ENCODE data around the gene NBR1. TPM values are rescaled to one million over a fixed set of nuclear protein-coding genes. Genes with fewer than 3 reads are reported as not detected.
"Not testable (repeated sequence)": the region's sequence is repeated elsewhere in the genome, so short reads cannot be mapped to it uniquely, and the experiment has no call there.

The NBR1 gene
- 36.8 and 40.3 TPM in 2 replicates for total RNA-seq (2014; rRNA removed; shearing (Covaris generic))

- H3K27me3 ChIP-seq, result no peaks in the 10 kb centered on the region
- peak within 1 kb of the TSS; percentile 66 for H3K4me3 ChIP-seq
- H3K4me1 ChIP-seq, result peaks cover 6% of the 10 kb centered on the region
- no peaks in the 10 kb centered on the region for H3K36me3 ChIP-seq
- H3K27ac ChIP-seq, result peak within 1 kb of the TSS; percentile 69
- no peaks in the 10 kb centered on the region for H3K9me3 ChIP-seq (replicated peaks)
- DNase-seq, result peak; percentile 97 to 99
These were observed at the start of gene NBR1 for GRCh38 chr17:43170766-43171585. TSS of gene NBR1 (plus strand) at chr17:43171214. CDS start at chr17:43175800, 4,586 bp downstream.

GRCh38 chr17:43125133-43125966 lies 45.7 kb upstream of the NBR1 start, which contains the start of gene BRCA1:
TSS of gene BRCA1 (minus strand) at chr17:43125364. CDS start at chr17:43124096, 1,268 bp downstream.
- Histone ChIP-seq H3K27me3 (no peaks in the 10 kb centered on the region), H3K36me3 (peaks cover 15% of the 10 kb centered on the region), H3K4me1 (peaks cover 9% of the 10 kb centered on the region), H3K4me3 (peak within 1 kb of the TSS; percentile 71), H3K27ac (peak within 1 kb of the TSS; percentile 75), H3K9me3 (replicated peaks) (no peaks in the 10 kb centered on the region)
- peak; percentile 97 to 99 for DNase-seq

- Histone ChIP-seq H3K36me3 (peaks cover 9% of the 10 kb centered on the region), H3K27ac (peak overlapping the region; percentile 75), H3K27me3 (no peaks in the 10 kb centered on the region), H3K4me1 (peaks cover 9% of the 10 kb centered on the region), H3K4me3 (peak overlapping the region; percentile 71), H3K9me3 (replicated peaks) (no peaks in the 10 kb centered on the region)
- DNase-seq, result no peak
These were observed 44.8 kb upstream of the NBR1 start for GRCh38 chr17:43125967-43126910.

GRCh38 chr17:43126911-43127290 lies 44.1 kb upstream of the NBR1 start:
- H3K36me3 ChIP-seq, result peaks cover 5% of the 10 kb centered on the region
- no peak overlapping the region for H3K27ac ChIP-seq
- no peak overlapping the region for H3K4me3 ChIP-seq
- H3K4me1 ChIP-seq, result peaks cover 9% of the 10 kb centered on the region
- H3K9me3 ChIP-seq (replicated peaks), result no peaks in the 10 kb centered on the region
- no peaks in the 10 kb centered on the region for H3K27me3 ChIP-seq
- no peak for DNase-seq

- not testable (repeated sequence) for H3K36me3 ChIP-seq; H3K4me3 ChIP-seq; H3K9me3 ChIP-seq (replicated peaks); H3K27ac ChIP-seq; DNase-seq; H3K27me3 ChIP-seq; H3K4me1 ChIP-seq
These were observed 43.6 kb upstream of the NBR1 start for GRCh38 chr17:43127333-43127876.

- H3K4me3 ChIP-seq, result no peak overlapping the region
- H3K27ac ChIP-seq, result no peak overlapping the region
- no peaks in the 10 kb centered on the region for H3K9me3 ChIP-seq (replicated peaks)
- peaks cover 5% of the 10 kb centered on the region; the same call in 1 of the 2 replicates for H3K4me1 ChIP-seq
- H3K36me3 ChIP-seq, result peaks cover 10% of the 10 kb centered on the region
- no peaks in the 10 kb centered on the region for H3K27me3 ChIP-seq
- no peak for DNase-seq
These were observed 41.4 kb upstream of the NBR1 start for GRCh38 chr17:43129671-43130010.

- H3K9me3 ChIP-seq (replicated peaks), result no peaks in the 10 kb centered on the region
- no peaks in the 10 kb centered on the region for H3K27me3 ChIP-seq
- H3K4me1 ChIP-seq, result peaks cover 16% of the 10 kb centered on the region
- DNase-seq, result no peak
- H3K36me3 ChIP-seq, result peaks cover 10% of the 10 kb centered on the region
- H3K4me3 ChIP-seq, result no peak overlapping the region
- H3K27ac ChIP-seq, result no peak overlapping the region
These were observed 38.9 kb upstream of the NBR1 start for GRCh38 chr17:43132117-43132516.

GRCh38 chr17:43133439-43133838 lies 37.6 kb upstream of the NBR1 start:
- H3K4me1 ChIP-seq, result peaks cover 16% of the 10 kb centered on the region
- H3K27ac ChIP-seq; DNase-seq; H3K4me3 ChIP-seq; H3K36me3 ChIP-seq; H3K9me3 ChIP-seq (replicated peaks); H3K27me3 ChIP-seq: not testable (repeated sequence)

GRCh38 chr17:43134774-43135453 lies 36.1 kb upstream of the NBR1 start:
- Histone ChIP-seq H3K4me1 (peaks cover 11% of the 10 kb centered on the region), H3K36me3 (peaks cover 7% of the 10 kb centered on the region; the same call in 1 of the 2 replicates), H3K9me3 (replicated peaks) (no peaks in the 10 kb centered on the region), H3K27ac (no peak overlapping the region), H3K4me3 (no peak overlapping the region), H3K27me3 (no peaks in the 10 kb centered on the region)
- no peak for DNase-seq

GRCh38 chr17:43135454-43135819 lies 35.6 kb upstream of the NBR1 start:
- H3K4me3 ChIP-seq, result no peak overlapping the region
- no peak for DNase-seq
- H3K27ac ChIP-seq, result no peak overlapping the region
- no peaks in the 10 kb centered on the region for H3K27me3 ChIP-seq
- H3K9me3 ChIP-seq (replicated peaks), result no peaks in the 10 kb centered on the region
- peaks cover 7% of the 10 kb centered on the region; the same call in 1 of the 2 replicates for H3K36me3 ChIP-seq
- peaks cover 11% of the 10 kb centered on the region for H3K4me1 ChIP-seq

GRCh38 chr17:43136574-43136973 lies 34.4 kb upstream of the NBR1 start:
- peak; percentile 16 to 54 for DNase-seq

GRCh38 chr17:43138531-43138930 lies 32.5 kb upstream of the NBR1 start:
- H3K27ac ChIP-seq; DNase-seq; H3K9me3 ChIP-seq (replicated peaks); H3K4me3 ChIP-seq; H3K36me3 ChIP-seq; H3K27me3 ChIP-seq: not testable (repeated sequence)
- H3K4me1 ChIP-seq, result peaks cover 11% of the 10 kb centered on the region

More at GRCh38 chr17:43136574-43136973, 34.4 kb upstream of the NBR1 start:
- H3K4me3 ChIP-seq; H3K36me3 ChIP-seq; H3K27me3 ChIP-seq; H3K9me3 ChIP-seq (replicated peaks): not testable (repeated sequence)
- Histone ChIP-seq H3K4me1 (peaks cover 11% of the 10 kb centered on the region), H3K27ac (peak overlapping the region; percentile 11; the same call in 1 of the 2 replicates)

GRCh38 chr17:43140396-43141332 lies 30.4 kb upstream of the NBR1 start:
- Histone ChIP-seq H3K4me3 (no peak overlapping the region), H3K27me3 (no peaks in the 10 kb centered on the region), H3K4me1 (peaks cover 11% of the 10 kb centered on the region), H3K36me3 (no peaks in the 10 kb centered on the region), H3K9me3 (replicated peaks) (no peaks in the 10 kb centered on the region), H3K27ac (no peak overlapping the region)
- no peak for DNase-seq
